Astrocyte (in vitro differentiated cells and primary cell): ENCODE results near the gene DPYSL3.

Experiments
- EZH2 ChIP-seq: IDR thresholded peaks from 2 replicates; pipeline ENCODE4 v1.6.1; 2012; ENCODE audit warnings: mild to moderate bottlenecking, low read length, inconsistent platforms; ENCODE audit not compliant: insufficient read depth
- TF ChIP-seq, protein P1 (sequence below): IDR thresholded peaks from 2 replicates; pipeline ENCODE4 v1.5.1; 2011; ENCODE audit warnings: low read depth, mild to moderate bottlenecking, inconsistent platforms, low read length, moderate library complexity; ENCODE audit not compliant: insufficient read depth

DNA sequence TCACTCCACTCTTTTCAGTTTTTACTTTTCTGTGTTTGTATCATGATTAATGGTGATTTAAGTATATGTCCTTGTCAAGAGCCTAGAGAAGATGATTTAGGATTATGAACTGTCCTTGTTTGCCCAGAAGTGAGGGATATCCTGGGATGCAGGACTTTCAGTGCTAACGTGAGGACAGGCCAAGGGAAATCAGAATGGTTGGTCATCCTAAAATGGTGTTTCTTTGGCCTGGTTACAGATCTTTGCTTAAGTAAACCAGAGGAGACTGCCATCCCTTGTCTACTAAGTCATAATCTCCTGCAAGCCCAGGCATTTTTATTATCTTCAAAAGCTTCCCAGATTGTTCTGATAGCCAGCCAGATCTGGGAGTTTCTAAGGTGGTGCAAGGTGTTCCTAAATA is 22.3 kb upstream of the DPYSL3 start:
- TF ChIP-seq, protein P1, sequence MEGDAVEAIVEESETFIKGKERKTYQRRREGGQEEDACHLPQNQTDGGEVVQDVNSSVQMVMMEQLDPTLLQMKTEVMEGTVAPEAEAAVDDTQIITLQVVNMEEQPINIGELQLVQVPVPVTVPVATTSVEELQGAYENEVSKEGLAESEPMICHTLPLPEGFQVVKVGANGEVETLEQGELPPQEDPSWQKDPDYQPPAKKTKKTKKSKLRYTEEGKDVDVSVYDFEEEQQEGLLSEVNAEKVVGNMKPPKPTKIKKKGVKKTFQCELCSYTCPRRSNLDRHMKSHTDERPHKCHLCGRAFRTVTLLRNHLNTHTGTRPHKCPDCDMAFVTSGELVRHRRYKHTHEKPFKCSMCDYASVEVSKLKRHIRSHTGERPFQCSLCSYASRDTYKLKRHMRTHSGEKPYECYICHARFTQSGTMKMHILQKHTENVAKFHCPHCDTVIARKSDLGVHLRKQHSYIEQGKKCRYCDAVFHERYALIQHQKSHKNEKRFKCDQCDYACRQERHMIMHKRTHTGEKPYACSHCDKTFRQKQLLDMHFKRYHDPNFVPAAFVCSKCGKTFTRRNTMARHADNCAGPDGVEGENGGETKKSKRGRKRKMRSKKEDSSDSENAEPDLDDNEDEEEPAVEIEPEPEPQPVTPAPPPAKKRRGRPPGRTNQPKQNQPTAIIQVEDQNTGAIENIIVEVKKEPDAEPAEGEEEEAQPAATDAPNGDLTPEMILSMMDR: no peak
- no peak for TF ChIP-seq EZH2
